IMR-90 (cell line): ENCODE measurements around the gene SBF2. TPM values are rescaled to one million over a fixed set of nuclear protein-coding genes. Genes with fewer than 3 reads are reported as not detected.

ENCODE experiments used
- ATAC-seq: fragments of 200-7000 bp; cut with Tn5 transposase; 2 replicates; pipeline ENCODE4 v1.9.1; 2020; ENCODE audit warnings: low read depth, mild to moderate bottlenecking, moderate library complexity
- BruUV-seq: library from RNA; stranded (reverse); fragments of 400-500 nt; replicated peaks from 2 replicates; lab custom pipeline; 2021; lab: Mats Ljungman, UMichigan
- CTCF ChIA-PET: fragments of 300-600 bp; formaldehyde crosslinking; extraction: SDS; loops from one replicate; lab custom pipeline; 2021; ENCODE audit warnings: antibody characterized with exemption; lab: Yijun Ruan, JAX
- POLR2A ChIA-PET: fragments of 300-600 bp; sonication (Branson Sonifier 250); formaldehyde crosslinking; loops from one replicate; lab custom pipeline; 2022; ENCODE audit warnings: antibody characterized with exemption; ENCODE audit not compliant: unreplicated experiment; lab: Charles Lee
- DNase-seq: peaks from one replicate; pipeline ENCODE4 v3.0.0; 2013
- H2AFZ ChIP-seq: replicated peaks from 2 replicates; pipeline ENCODE3; 2013; ENCODE audit warnings: low read length, mild to moderate bottlenecking; ENCODE audit not compliant: poor library complexity
- H2AK5ac ChIP-seq: 2 replicates; pipeline ENCODE4 v1.6.1; 2013; ENCODE audit warnings: low read depth, low read length, inconsistent platforms
- H2AK9ac ChIP-seq: replicated peaks from 2 replicates; pipeline ENCODE3; 2013; ENCODE audit warnings: mild to moderate bottlenecking, low read depth, low read length, moderate library complexity; ENCODE audit not compliant: poor library complexity
- H2BK120ac ChIP-seq: 2 replicates; pipeline ENCODE4 v1.6.1; 2013; ENCODE audit warnings: low read depth, low read length, inconsistent platforms
- H2BK15ac ChIP-seq: 3 replicates; pipeline ENCODE4 v1.6.1; 2013; ENCODE audit warnings: low read depth, low read length, inconsistent platforms
- H2BK20ac ChIP-seq: 2 replicates; pipeline ENCODE4 v1.6.1; 2013; ENCODE audit warnings: low read depth, mild to moderate bottlenecking, inconsistent platforms, low read length, moderate library complexity
- H2BK5ac ChIP-seq: 2 replicates; pipeline ENCODE4 v1.6.1; 2013; ENCODE audit warnings: mild to moderate bottlenecking, low read depth, low read length, inconsistent platforms; ENCODE audit not compliant: poor library complexity, severe bottlenecking
- H3K14ac ChIP-seq: replicated peaks from 2 replicates; pipeline ENCODE4 v1.6.1; 2013; ENCODE audit warnings: low read depth, low read length, inconsistent platforms
- H3K18ac ChIP-seq: 2 replicates; pipeline ENCODE4 v1.6.1; 2013; ENCODE audit warnings: low read depth, low read length, control low read depth
- H3K23ac ChIP-seq: 2 replicates; pipeline ENCODE4 v1.6.1; 2013; ENCODE audit warnings: low read depth, low read length, inconsistent platforms
- H3K27ac ChIP-seq: 2 replicates; pipeline ENCODE4 v1.5.1; 2013; ENCODE audit warnings: mild to moderate bottlenecking, control low read depth, low read length; ENCODE audit not compliant: insufficient read depth
- H3K27me3 ChIP-seq: 2 replicates; pipeline ENCODE4 v1.6.1; 2013; ENCODE audit warnings: low read length; ENCODE audit not compliant: control insufficient read depth, insufficient read depth
- H3K36me3 ChIP-seq: 2 replicates; pipeline ENCODE4 v1.6.1; 2013; ENCODE audit warnings: low read length, mixed read lengths; ENCODE audit not compliant: control insufficient read depth, insufficient read depth
- H3K4ac ChIP-seq: 2 replicates; pipeline ENCODE4 v1.6.1; 2013; ENCODE audit warnings: low read depth, low read length, inconsistent platforms
- H3K4me1 ChIP-seq: 2 replicates; pipeline ENCODE4 v1.6.1; 2013; ENCODE audit warnings: low read length, mixed read lengths; ENCODE audit not compliant: control insufficient read depth, insufficient read depth
- H3K4me2 ChIP-seq: 2 replicates; pipeline ENCODE4 v1.6.1; 2013; ENCODE audit warnings: low read depth, mild to moderate bottlenecking, control low read depth, low read length, moderate library complexity
- H3K4me3 ChIP-seq: 2 replicates; pipeline ENCODE4 v1.5.1; 2013; ENCODE audit warnings: low read depth, mild to moderate bottlenecking, control low read depth, low read length, moderate library complexity; ENCODE audit not compliant: insufficient read depth
- H3K56ac ChIP-seq: 2 replicates; pipeline ENCODE4 v1.6.1; 2013; ENCODE audit warnings: low read length, inconsistent platforms; ENCODE audit not compliant: insufficient read depth; ENCODE audit errors: extremely low read depth
- H3K79me1 ChIP-seq, 2 experiments: 2 replicates each; pipeline ENCODE4 v1.6.1; 2013; ENCODE audit warnings: low read length in 2 of 2, inconsistent platforms in 1 of 2, low read depth in 1 of 2
- H3K9ac ChIP-seq: 2 replicates; pipeline ENCODE4 v1.6.1; 2013; ENCODE audit warnings: low read depth, low read length, control low read depth
- H3K9me1 ChIP-seq: 2 replicates; pipeline ENCODE4 v1.6.1; 2013; ENCODE audit warnings: low read length, inconsistent platforms; ENCODE audit not compliant: insufficient read depth
- H3K9me3 ChIP-seq: 2 replicates; pipeline ENCODE4 v1.6.1; 2013; ENCODE audit warnings: low read length; ENCODE audit not compliant: control insufficient read depth, insufficient read depth
- H4K20me1 ChIP-seq: 2 replicates; pipeline ENCODE4 v1.6.1; 2013; ENCODE audit warnings: low read length, inconsistent platforms; ENCODE audit not compliant: insufficient read depth
- H4K5ac ChIP-seq: 2 replicates; pipeline ENCODE4 v1.6.1; 2013; ENCODE audit warnings: mild to moderate bottlenecking, low read depth, low read length, control low read depth
- H4K8ac ChIP-seq, 2 experiments: 2 replicates each; pipeline ENCODE4 v1.6.1; 2013; ENCODE audit warnings: low read depth in 2 of 2, low read length in 2 of 2, control low read depth in 1 of 2, inconsistent platforms in 1 of 2
- H4K91ac ChIP-seq: 2 replicates; pipeline ENCODE4 v1.6.1; 2013; ENCODE audit warnings: low read depth, low read length, inconsistent platforms; ENCODE audit not compliant: insufficient read depth
- CEBPB ChIP-seq: IDR thresholded peaks from 2 replicates; pipeline ENCODE4 v1.6.1; 2012; ENCODE audit warnings: low read depth, low read length, improper control_type of control experiment
- ELK1 ChIP-seq: fragments of 150-350 bp; IDR thresholded peaks from 2 replicates; pipeline ENCODE4 v1.6.1; 2016; ENCODE audit warnings: low read depth, mild to moderate bottlenecking, low read length, moderate library complexity, borderline replicate concordance
- FOS ChIP-seq: fragments of 150-350 bp; IDR thresholded peaks from 2 replicates; pipeline ENCODE4 v1.6.1; 2016; ENCODE audit warnings: low read depth, low read length
- NFE2L2 ChIP-seq: fragments of 150-350 bp; IDR thresholded peaks from 2 replicates; pipeline ENCODE4 v1.6.1; 2016; ENCODE audit warnings: low read depth, mild to moderate bottlenecking, low read length
- POLR2A ChIP-seq: IDR thresholded peaks from 2 replicates; pipeline ENCODE4 v1.6.1; 2012; ENCODE audit warnings: mild to moderate bottlenecking, low read depth, low read length
- RAD21 ChIP-seq: IDR thresholded peaks from 2 replicates; pipeline ENCODE4 v1.6.1; 2012; ENCODE audit warnings: low read length, improper control_type of control experiment
- USF2 ChIP-seq: fragments of 150-350 bp; IDR thresholded peaks from 2 replicates; pipeline ENCODE4 v1.6.1; 2017; ENCODE audit warnings: mild to moderate bottlenecking, antibody characterized with exemption, low read length, low read depth
- WGBS, 2 experiments: methylation state at CpG; one replicate each; pipeline versions ENCODE4 v1.1.5 to v1.1.7; 2013; ENCODE audit warnings: missing lambda C conversion rate in 2 of 2; ENCODE audit not compliant: insufficient read length in 1 of 2; ENCODE audit errors: extremely low coverage in 2 of 2; 5-methylcytosine and 5-hydroxymethylcytosine counted together
- dilution Hi-C: fragments of 300-500 bp; cut with HindIII; formaldehyde crosslinking; loops from one replicate; pipeline ENCODE4 v1.14.3; 2018; ENCODE audit warnings: low sequenced_read_pairs; ENCODE audit not compliant: unreplicated experiment
- in situ Hi-C: fragments of 300-500 bp; cut with MboI; formaldehyde crosslinking; loops from 3 replicates; pipeline ENCODE4 v1.14.3; 2019; ENCODE audit warnings: low sequenced_read_pairs, inconsistent platforms, mixed read lengths
- intact Hi-C: fragments of 100-400 bp; cut with micrococcal nuclease; formaldehyde crosslinking; loops from 2 replicates; pipeline ENCODE4 v1.10.0; 2022
- polyA plus RNA-seq, 3 experiments: library from polyadenylated mRNA; depleted of rRNA; stranded (reverse); fragments of >200 nt; gene quantifications; 2 replicates each; pipeline ENCODE4 v1.2.3, GENCODE V29; 2012; ENCODE audit warnings: low replicate concordance in 1 of 3
- total RNA-seq: library from RNA; depleted of rRNA; stranded (reverse); fragments of >200 nt; gene quantifications from 2 replicates; pipeline ENCODE4 v1.2.3, GENCODE V29; 2012

Gene SBF2
- total and polyA plus RNA-seq, 2 of the 4 experiments (the other 2 are of a cell fraction), result 23.8 to 51.8 TPM

GRCh38 chr11:9741260-9741659, 552.8 kb downstream of the SBF2 start:
- Histone ChIP-seq H3K27ac (no peak overlapping the region), H3K27me3 (no peaks in the 10 kb centered on the region), H3K9ac (no peak overlapping the region), H4K5ac (no peak overlapping the region), H2BK20ac (no peak overlapping the region), H3K79me1 (peaks cover 9 to 44% of the 10 kb centered on the region in 2 experiments), H3K4ac (no peak overlapping the region), H2AK5ac (no peak overlapping the region), H3K9me1 (peaks cover 13% of the 10 kb centered on the region), H3K18ac (no peak overlapping the region), H3K4me1 (no peaks in the 10 kb centered on the region; the same call in 1 of the 2 replicates), H3K56ac (no peak overlapping the region), H3K9me3 (no peaks in the 10 kb centered on the region), H4K91ac (no peak overlapping the region), H3K14ac (no peak overlapping the region), H3K36me3 (peaks cover 38% of the 10 kb centered on the region), H3K23ac (no peak overlapping the region), H4K8ac (no peak overlapping the region), H2BK15ac (no peak overlapping the region), H2BK120ac (no peak overlapping the region), H2AFZ (no peak overlapping the region), H2BK5ac (no peak overlapping the region), H4K20me1 (no peaks in the 10 kb centered on the region), H2AK9ac (no peak overlapping the region), H3K4me3 (no peak overlapping the region), H3K4me2 (no peak overlapping the region)
- intact Hi-C loops (no loop called here), dilution Hi-C loops (no loop called here), in situ Hi-C loops (loop anchor here (10.0 kb wide), 1 partner anchor 126 kb away; no protein-coding TSS in a partner anchor)
- no TSS peak for BruUV-seq
- ChIA-PET POLR2A (no interaction called here), CTCF (interaction anchor here (1.0 kb wide), 1 partner anchor 127 kb away, joined by 3 read pairs; no protein-coding TSS in a partner anchor)
- TF ChIP-seq NFE2L2 (no peak), USF2 (no peak), RAD21 (no peak), POLR2A (no peak), CEBPB (no peak), ELK1 (no peak), FOS (no peak)
- DNase-seq (no peak), ATAC-seq (no peak)
- WGBS, 2 experiments, result no CpG with 5 or more reads among the region's 6 CpGs
